GM18867 (cell line): Measurements from ENCODE around the gene ZNF768.
"Not testable (repeated sequence)": the region's sequence is repeated elsewhere in the genome, so short reads cannot be mapped to it uniquely, and the experiment has no call there.

ENCODE experiments used
- ATAC-seq: cut with Tn5 transposase; IDR thresholded peaks from one replicate; pipeline ENCODE4 v1.9.1; 2021; ENCODE audit warnings: mild to moderate bottlenecking, moderate library complexity; ENCODE audit not compliant: unreplicated experiment

ZNF768 gene

GRCh38 chr16:30556125-30556473 is 29.7 kb upstream of the ZNF768 start:
- ATAC-seq, result no peak

GRCh38 chr16:30555315-30556124 is 29.2 kb upstream of the ZNF768 start:
- no peak for ATAC-seq

DNA sequence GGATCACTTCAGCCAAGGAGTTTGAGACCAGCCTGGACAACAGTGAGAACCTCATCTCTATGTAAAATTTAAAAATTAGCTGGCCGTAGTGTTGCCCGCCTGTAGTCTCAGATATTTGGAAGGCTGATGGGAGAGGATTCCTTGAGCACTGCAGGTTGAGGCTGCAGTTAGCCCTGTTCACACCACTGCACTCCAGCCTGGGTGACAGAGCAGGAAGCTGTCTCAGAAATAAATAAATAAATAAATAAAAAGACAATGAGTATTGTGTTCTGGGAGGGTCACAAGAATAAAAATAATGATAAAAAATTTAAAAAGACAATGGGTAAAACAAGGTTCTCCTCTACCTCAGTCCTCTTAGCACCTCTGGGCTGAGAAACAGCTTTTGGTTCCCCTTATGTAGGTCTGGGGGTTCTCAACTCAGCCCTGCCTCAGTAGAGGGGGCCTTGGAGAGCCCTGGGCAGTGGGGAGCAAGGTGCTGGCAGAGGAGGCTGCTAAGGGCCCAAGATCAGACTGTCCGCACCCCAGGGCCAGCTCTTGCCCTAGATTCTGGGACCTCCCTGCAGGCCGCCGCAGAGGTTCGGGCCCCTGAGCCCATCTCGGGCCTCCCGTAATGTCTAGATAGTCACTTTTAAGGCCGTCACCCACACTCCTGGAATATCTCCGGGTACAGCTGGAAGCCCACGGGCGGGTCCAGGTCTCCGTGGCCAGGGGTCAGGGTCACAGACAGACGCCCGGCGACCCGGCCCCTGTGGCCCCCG is 28.4 kb upstream of the ZNF768 start:
- no peak for ATAC-seq

GRCh38 chr16:30553393-30553899 is 27.1 kb upstream of the ZNF768 start:
- ATAC-seq, result no peak

DNA sequence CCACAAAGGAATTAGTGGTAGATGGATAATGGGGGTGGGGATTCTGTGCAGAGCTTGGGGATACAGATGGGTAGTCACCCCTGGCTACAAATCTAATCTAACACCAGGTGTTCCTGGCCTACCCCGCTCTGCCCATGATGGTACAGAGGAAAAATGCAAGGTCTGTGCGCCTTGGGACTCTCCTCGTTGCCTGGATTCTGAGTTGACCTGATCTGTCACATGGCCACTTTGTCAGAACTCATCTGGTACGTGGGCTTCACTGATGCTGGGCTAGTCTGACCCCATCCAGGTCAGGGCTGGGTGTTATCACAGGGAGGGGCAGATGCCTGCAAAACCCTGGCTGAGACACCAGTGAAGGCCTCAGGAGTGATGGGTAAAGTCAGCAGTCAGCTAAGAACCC is 26.6 kb upstream of the ZNF768 start:
- no peak for ATAC-seq

DNA sequence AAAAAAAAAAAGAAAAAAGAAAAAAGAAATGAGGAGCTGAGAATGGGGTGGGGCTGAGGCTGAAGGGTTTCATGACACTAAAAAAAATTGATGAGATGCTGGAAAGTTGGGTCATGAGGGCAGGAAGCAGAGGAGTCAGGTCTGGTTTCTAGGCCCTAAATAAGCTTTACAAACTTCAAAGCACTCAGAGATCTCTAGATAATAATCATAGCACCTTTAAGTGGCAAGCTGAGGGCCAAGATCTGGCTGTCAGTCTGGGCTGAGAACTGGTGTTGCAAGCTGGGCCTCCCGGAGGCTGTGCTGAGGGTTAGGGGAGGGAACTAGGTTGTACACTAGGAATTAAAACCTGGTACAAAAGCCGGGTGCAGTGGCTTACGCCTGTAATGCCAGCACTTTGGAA is 25.4 kb upstream of the ZNF768 start:
- ATAC-seq, result no peak

- no peak for ATAC-seq
These were observed 22.3 kb upstream of the ZNF768 start for GRCh38 chr16:30548416-30549253.

DNA sequence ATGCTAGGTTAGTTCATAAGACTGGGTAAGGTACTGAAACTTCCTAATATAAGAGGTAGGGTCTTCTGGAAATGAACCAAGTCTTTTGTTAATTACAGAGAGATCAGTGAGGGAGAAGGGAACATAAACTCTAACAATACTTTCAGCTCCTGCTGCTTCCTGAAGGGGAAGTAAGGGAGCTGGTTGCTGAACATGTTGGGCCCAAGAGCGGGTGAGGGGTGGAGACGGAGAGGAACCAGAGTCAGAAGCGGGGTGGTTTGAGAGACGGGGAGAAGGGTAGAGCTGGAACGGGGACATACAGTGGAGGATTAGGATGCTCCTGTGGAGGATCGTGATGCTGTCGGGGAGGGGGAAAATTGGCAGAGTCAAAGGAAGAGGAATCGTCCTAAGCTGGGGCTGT is 19.7 kb upstream of the ZNF768 start:
- ATAC-seq, result no peak

DNA sequence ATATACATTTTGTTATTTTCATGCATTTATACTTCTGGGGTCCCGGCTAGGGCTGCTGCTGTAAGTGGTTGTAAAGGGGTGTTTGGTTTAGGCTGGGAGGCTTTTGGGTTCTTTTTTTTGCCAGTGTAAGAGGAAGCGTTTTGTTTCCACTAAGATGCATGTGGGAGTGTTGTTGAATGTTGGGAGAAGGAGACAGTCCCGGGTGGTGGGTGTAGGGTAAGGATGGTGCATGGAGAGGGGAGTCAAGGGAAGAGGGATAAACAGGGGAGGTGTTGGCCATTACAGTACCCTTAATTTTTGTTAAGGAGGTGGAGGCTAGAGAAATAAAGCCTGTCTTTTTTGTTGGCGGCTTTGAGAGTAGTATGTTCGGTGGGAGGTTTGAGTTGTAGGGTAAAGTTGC is 16.7 kb upstream of the ZNF768 start:
- ATAC-seq, result no peak

- no peak for ATAC-seq
These were observed 15.3 kb upstream of the ZNF768 start for GRCh38 chr16:30541502-30542329.

- not testable (repeated sequence) for ATAC-seq
These were observed 14.6 kb upstream of the ZNF768 start for GRCh38 chr16:30540916-30541464.

- ATAC-seq, result not testable (repeated sequence)
These were observed 13.7 kb upstream of the ZNF768 start for GRCh38 chr16:30539986-30540526.

GRCh38 chr16:30539000-30539964 is 12.9 kb upstream of the ZNF768 start:
- no peak for ATAC-seq

GRCh38 chr16:30536391-30537024 is 10.1 kb upstream of the ZNF768 start:
- ATAC-seq, result not testable (repeated sequence)

- ATAC-seq, result no peak
These were observed 9.4 kb upstream of the ZNF768 start for GRCh38 chr16:30535777-30536190.

DNA sequence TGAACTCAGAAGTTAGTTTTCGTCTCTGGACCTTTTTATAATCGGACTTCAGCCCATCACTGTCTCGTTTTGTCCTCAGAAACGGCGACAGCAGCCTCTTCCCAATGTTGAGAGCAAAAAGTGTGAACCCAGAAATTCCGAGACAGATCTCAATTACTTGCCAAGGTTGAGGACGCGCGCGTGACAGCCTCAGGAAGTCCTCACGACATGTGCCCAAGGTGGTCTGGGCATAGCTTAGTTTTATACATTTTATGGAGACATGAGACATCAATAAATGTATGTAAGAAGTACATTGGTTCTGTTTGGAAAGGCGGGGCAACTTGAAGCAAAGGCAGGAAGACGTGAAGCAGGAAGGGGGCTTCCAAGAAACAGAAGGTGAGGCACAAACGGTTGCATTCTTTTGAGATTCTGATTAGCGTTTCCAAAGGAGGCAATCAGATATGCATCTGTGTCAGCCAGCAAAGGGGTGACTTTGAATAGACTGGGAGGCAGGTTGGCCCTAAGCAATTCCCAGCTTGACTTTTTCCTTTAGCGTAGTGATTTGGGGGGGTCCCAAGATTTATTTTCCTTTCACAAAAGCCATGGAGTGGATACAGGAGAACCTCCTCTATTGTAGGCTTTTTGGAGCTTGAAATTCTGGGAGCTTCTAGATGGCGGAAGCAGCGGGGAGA is 8.9 kb upstream of the ZNF768 start:
- ATAC-seq, result peak; percentile 3

GRCh38 chr16:30534368-30535105 is 8.2 kb upstream of the ZNF768 start, which contains the start of gene ZNF747:
TSS of gene ZNF747 (minus strand) at chr16:30534858. CDS start at chr16:30534679, 179 bp downstream.
- peak; percentile 70 for ATAC-seq
